Measurements from ENCODE around the gene F12. TPM values are rescaled to one million over a fixed set of nuclear protein-coding genes. Genes with fewer than 3 reads are reported as not detected.

F12 gene
- total RNA-seq, 1 experiment from 2014 or later, result not detected

DNA sequence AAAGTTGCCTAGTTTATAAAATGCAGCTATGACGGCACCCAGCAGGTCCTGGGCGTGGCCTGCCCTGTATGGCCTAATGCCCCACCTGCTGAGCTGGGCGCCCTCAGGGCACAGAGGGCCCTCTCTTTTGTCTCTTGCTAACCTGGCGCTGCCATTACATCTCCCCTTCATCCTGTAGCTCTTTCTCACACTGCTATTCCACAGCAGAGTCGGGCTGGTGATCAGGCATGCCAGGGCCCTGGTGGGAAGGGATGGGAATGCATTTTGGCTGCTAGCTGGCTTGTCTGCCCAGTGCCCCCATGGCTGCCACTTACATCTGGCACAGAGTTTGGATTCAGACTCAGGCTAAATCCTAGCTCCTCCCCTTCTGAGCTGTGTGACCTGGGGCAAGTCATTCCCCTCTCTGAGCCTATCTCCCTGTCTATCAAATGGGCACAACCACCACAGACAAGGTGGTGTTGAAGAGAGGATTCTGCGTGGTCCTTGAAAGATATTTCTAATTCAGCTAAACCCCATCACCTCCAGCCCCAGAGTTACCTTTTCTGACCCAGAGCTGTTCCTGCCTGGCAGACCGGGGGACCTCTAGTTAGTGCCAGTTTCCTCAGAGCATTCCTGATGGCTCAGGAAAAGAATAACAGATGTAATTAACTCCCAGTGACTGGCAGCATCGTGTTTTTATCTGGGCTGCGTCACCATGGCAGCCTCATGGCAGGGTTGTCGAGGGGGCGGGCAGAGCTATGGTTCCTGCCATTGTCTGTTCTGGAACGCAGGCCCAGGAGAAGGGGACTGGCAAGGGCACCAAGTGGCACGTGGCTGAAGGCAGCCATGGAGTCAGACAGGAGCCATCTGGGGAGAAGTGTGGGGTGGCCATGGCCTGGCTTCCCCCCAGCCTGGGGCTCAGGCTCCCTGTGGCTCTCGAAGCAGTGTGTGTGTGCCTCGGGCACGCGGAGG is 43.6 kb upstream of the F12 start:
- TF ChIP-seq CTCF (conservative IDR thresholded peaks at IDR 0.05; ENCODE audit: low read depth, low read length), result no peak
- no peak for TF ChIP-seq EZH2 (IDR thresholded peaks at IDR 0.05; ENCODE audit: borderline replicate concordance, low read depth, low read length, poor library complexity, severe bottlenecking)
- intact Hi-C loops (cut with micrococcal nuclease; ENCODE audit: unreplicated experiment), result no loop called here
- Histone ChIP-seq H3K4me3 (ENCODE audit: low read depth, low read length, poor library complexity, severe bottlenecking) (no peak overlapping the region), H3K36me3 (ENCODE audit: insufficient read depth, low read length, poor library complexity, severe bottlenecking) (peaks cover 13% of the 10 kb centered on the region), H3K4me1 (ENCODE audit: insufficient read depth, low read length, poor library complexity, severe bottlenecking) (peaks cover 13% of the 10 kb centered on the region), H3K27me3 (replicated peaks; ENCODE audit: insufficient read depth, low read depth, low read length, poor library complexity) (no peaks in the 10 kb centered on the region), H3K27ac (ENCODE audit: low read depth, low read length, poor library complexity, severe bottlenecking) (no peak overlapping the region), H3K9me3 (ENCODE audit: low read depth, low read length, poor library complexity, severe bottlenecking) (no peaks in the 10 kb centered on the region)
- DNase-seq (ENCODE audit: low spot score), result no peak
- ChIA-PET CTCF (interaction anchor here (1.1 kb wide), 1 partner anchor 49 kb away, joined by 4 read pairs; no protein-coding TSS in a partner anchor), POLR2A (ENCODE audit: low non-redundant PET) (no interaction called here)
- BruUV-seq (replicated peaks), result no TSS peak

DNA sequence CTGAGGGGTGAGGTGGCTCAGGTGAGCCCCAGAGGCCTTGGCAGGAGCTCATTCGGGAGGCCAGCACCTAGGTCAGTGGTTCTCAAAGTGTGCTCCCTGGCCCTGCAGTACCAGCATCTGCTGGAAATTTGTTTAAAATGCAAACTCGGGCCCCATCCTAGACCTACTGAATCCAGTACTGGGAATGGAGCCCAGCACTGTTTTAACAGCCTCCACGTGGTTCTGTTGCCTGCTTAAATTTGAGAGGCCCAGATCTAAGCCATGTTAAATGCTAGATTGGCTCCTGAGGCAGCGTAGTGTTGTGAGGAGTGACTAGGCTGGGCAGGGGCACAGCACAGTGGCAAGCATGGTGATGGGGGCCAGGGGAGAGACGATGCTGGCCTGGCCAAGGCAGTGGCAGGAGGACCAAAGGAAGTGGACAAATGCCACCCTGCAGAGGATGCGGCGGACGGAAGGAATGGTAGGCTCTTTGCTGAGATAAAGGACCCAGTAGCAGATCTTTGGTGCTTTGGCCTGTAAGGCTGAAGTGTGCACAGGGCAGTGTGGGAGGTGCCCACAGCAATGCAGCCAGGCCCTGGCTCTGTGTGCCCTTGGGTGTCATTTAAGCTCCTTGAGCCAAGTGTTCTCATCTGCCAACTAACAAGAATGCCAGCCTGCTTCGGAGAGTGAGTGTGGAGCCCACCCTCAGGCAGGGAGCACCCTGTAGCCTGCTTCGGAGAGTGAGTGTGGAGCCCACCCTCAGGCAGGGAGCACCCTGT is 41.5 kb upstream of the F12 start:
- ChIA-PET POLR2A (ENCODE audit: low non-redundant PET) (no interaction called here), CTCF (no interaction called here)
- Histone ChIP-seq H3K4me3 (ENCODE audit: low read depth, low read length, poor library complexity, severe bottlenecking) (no peak overlapping the region), H3K27ac (ENCODE audit: low read depth, low read length, poor library complexity, severe bottlenecking) (no peak overlapping the region), H3K9me3 (ENCODE audit: low read depth, low read length, poor library complexity, severe bottlenecking) (no peaks in the 10 kb centered on the region), H3K27me3 (replicated peaks; ENCODE audit: insufficient read depth, low read depth, low read length, poor library complexity) (no peaks in the 10 kb centered on the region), H3K36me3 (ENCODE audit: insufficient read depth, low read length, poor library complexity, severe bottlenecking) (no peaks in the 10 kb centered on the region), H3K4me1 (ENCODE audit: insufficient read depth, low read length, poor library complexity, severe bottlenecking) (peaks cover 13% of the 10 kb centered on the region)
- no peak for TF ChIP-seq CTCF (conservative IDR thresholded peaks at IDR 0.05; ENCODE audit: low read depth, low read length)
- TF ChIP-seq EZH2 (IDR thresholded peaks at IDR 0.05; ENCODE audit: borderline replicate concordance, low read depth, low read length, poor library complexity, severe bottlenecking), result no peak
- no peak for DNase-seq (ENCODE audit: low spot score)
- intact Hi-C loops (cut with micrococcal nuclease; ENCODE audit: unreplicated experiment), result no loop called here
- BruUV-seq (replicated peaks), result no TSS peak

- ChIA-PET CTCF (no interaction called here), POLR2A (ENCODE audit: low non-redundant PET) (no interaction called here)
- Histone ChIP-seq H3K9me3 (ENCODE audit: low read depth, low read length, poor library complexity, severe bottlenecking) (no peaks in the 10 kb centered on the region), H3K36me3 (ENCODE audit: insufficient read depth, low read length, poor library complexity, severe bottlenecking) (no peaks in the 10 kb centered on the region), H3K4me3 (ENCODE audit: low read depth, low read length, poor library complexity, severe bottlenecking) (no peak overlapping the region), H3K27me3 (replicated peaks; ENCODE audit: insufficient read depth, low read depth, low read length, poor library complexity) (no peaks in the 10 kb centered on the region), H3K27ac (ENCODE audit: low read depth, low read length, poor library complexity, severe bottlenecking) (no peak overlapping the region), H3K4me1 (ENCODE audit: insufficient read depth, low read length, poor library complexity, severe bottlenecking) (peaks cover 10% of the 10 kb centered on the region)
- intact Hi-C loops (cut with micrococcal nuclease; ENCODE audit: unreplicated experiment), result loop anchor here (2.0 kb wide), 1 partner anchor 335 kb away; no protein-coding TSS in a partner anchor
- TF ChIP-seq EZH2 (IDR thresholded peaks at IDR 0.05; ENCODE audit: borderline replicate concordance, low read depth, low read length, poor library complexity, severe bottlenecking), result no peak
- TF ChIP-seq CTCF (conservative IDR thresholded peaks at IDR 0.05; ENCODE audit: low read depth, low read length), result no peak
- DNase-seq (ENCODE audit: low spot score), result no peak
- no TSS peak for BruUV-seq (replicated peaks)
These were observed 40.0 kb upstream of the F12 start for GRCh38 chr5:177449140-177450061.

All from A673 (cell line).